Right lung (tissue), 5 donors: Measurements from ENCODE around the gene MOV10L1. TPM values are rescaled to one million over a fixed set of nuclear protein-coding genes. Genes with fewer than 3 reads are reported as not detected.
"Not testable (repeated sequence)": the region's sequence is repeated elsewhere in the genome, so short reads cannot be mapped to it uniquely, and the experiment has no call there.

Experiments used
- DNase-seq, 2 donors: peaks; one replicate each; pipeline ENCODE4 v3.0.0-alpha.2; 2013
- polyA plus RNA-seq, 5 donors: library from polyadenylated mRNA; unstranded; fragments of 120-200 nt; gene quantifications; one replicate each; pipeline versions ENCODE4 v1.2.1 to v1.2.3, GENCODE V29; 2013; ENCODE audit warnings: inconsistent platforms in 1 of 5, low replicate concordance in 1 of 5; ENCODE audit not compliant: insufficient read length in 5 of 5, insufficient read depth in 1 of 5

The MOV10L1 gene
- polyA plus RNA-seq, 5 donors, result 1.4 to 3.8 (median 2.1) TPM

- no peak for DNase-seq
These were observed 11.6 kb upstream of the MOV10L1 start for GRCh38 chr22:50078246-50078645.

- DNase-seq, result no peak
These were observed 11.0 kb upstream of the MOV10L1 start for GRCh38 chr22:50078761-50079160.

- no peak for DNase-seq
These were observed 9.7 kb upstream of the MOV10L1 start for GRCh38 chr22:50080077-50080465.

GRCh38 chr22:50081426-50082196 lies 8.2 kb upstream of the MOV10L1 start:
- DNase-seq, result no peak

GRCh38 chr22:50082197-50082715 lies 7.5 kb upstream of the MOV10L1 start:
- no peak for DNase-seq

- DNase-seq, result no peak
These were observed 6.8 kb upstream of the MOV10L1 start for GRCh38 chr22:50082961-50083461.

- no peak for DNase-seq
These were observed 6.2 kb upstream of the MOV10L1 start for GRCh38 chr22:50083462-50084079.

- no peak for DNase-seq
These were observed 5.7 kb upstream of the MOV10L1 start for GRCh38 chr22:50084080-50084477.

GRCh38 chr22:50084614-50085021 lies 5.2 kb upstream of the MOV10L1 start:
- no peak for DNase-seq

- no peak for DNase-seq
These were observed 4.4 kb upstream of the MOV10L1 start, which contains the start of gene MLC1 for GRCh38 chr22:50085211-50085972. Gene MLC1, minus strand, starts transcription at chr22:50085426. Its CDS starts 524 bp downstream, at chr22:50084902.

GRCh38 chr22:50086526-50086925 lies 3.3 kb upstream of the MOV10L1 start:
- no peak for DNase-seq

GRCh38 chr22:50086975-50087374 lies 2.8 kb upstream of the MOV10L1 start:
- DNase-seq, result not testable (repeated sequence)

GRCh38 chr22:50087646-50088045 lies 2.2 kb upstream of the MOV10L1 start:
- no peak for DNase-seq

- no peak for DNase-seq
These were observed 1.7 kb upstream of the MOV10L1 start for GRCh38 chr22:50088096-50088495.

GRCh38 chr22:50089231-50089630 lies 575 bp upstream of the MOV10L1 start:
- no peak for DNase-seq

- no peak for DNase-seq
These were observed 557 bp downstream of the MOV10L1 start for GRCh38 chr22:50090412-50090714.

GRCh38 chr22:50091092-50091768 lies 1.4 kb downstream of the MOV10L1 start:
- DNase-seq, result no peak

- DNase-seq, result no peak
These were observed 2.5 kb downstream of the MOV10L1 start for GRCh38 chr22:50092342-50092741.

GRCh38 chr22:50098052-50098451 lies 8.2 kb downstream of the MOV10L1 start:
- no peak for DNase-seq

- DNase-seq, result no peak
These were observed 12.2 kb downstream of the MOV10L1 start for GRCh38 chr22:50101870-50102565.

GRCh38 chr22:50102946-50103345 lies 13.1 kb downstream of the MOV10L1 start:
- DNase-seq, result no peak
